Mammary epithelial cell (primary cell): ENCODE results near the gene LRPAP1.

Source experiments
- CTCF ChIP-seq, 2 donors: IDR thresholded peaks in 1 of 2; conservative IDR thresholded peaks in 1 of 2; 2 replicates each; pipeline ENCODE4 v1.5.1; 2011 to 2012; ENCODE audit warnings: inconsistent platforms in 2 of 2, low read length in 2 of 2, mild to moderate bottlenecking in 2 of 2, control low read depth in 1 of 2, low read depth in 1 of 2; ENCODE audit not compliant: insufficient read depth in 1 of 2; ENCODE audit errors: extremely low read depth in 1 of 2
- EZH2 ChIP-seq: IDR thresholded peaks from 2 replicates; pipeline ENCODE4 v1.6.1; 2012; ENCODE audit warnings: low read length, inconsistent platforms, borderline replicate concordance

GRCh38 chr4:3471886-3472285, 60.3 kb downstream of the LRPAP1 start:
- TF ChIP-seq CTCF (conservative IDR thresholded peaks at IDR 0.05 in 1 of 2, IDR thresholded peaks at IDR 0.05 in 1 of 2; ENCODE audit: extremely low read depth in 1 of 2, insufficient read depth in 1 of 2, low read depth in 1 of 2, low read length in 2 of 2) (no peak), EZH2 (no peak)
